GM12878 (cell line): ENCODE results near the gene CELF6.
A peak's percentile ranks its signal among the peaks of the same experiment; 100 is the strongest.

ENCODE experiments used
- BHLHE40 ChIP-seq, 2 experiments: fragments of 450-650 bp in 1 of 2; IDR thresholded peaks; 2 replicates each; pipeline ENCODE4 v1.6.1; 2011 to 2017; ENCODE audit warnings: low read depth in 2 of 2, borderline replicate concordance in 1 of 2, improper control_type of control experiment in 1 of 2, low read length in 1 of 2, mild to moderate bottlenecking in 1 of 2
- CEBPB ChIP-seq, 2 experiments: fragments of 150-350 bp in 1 of 2; IDR thresholded peaks; 2 replicates each; pipeline ENCODE4 v1.6.1; 2012 to 2014; ENCODE audit warnings: low read depth in 2 of 2, low read length in 2 of 2, borderline replicate concordance in 1 of 2, inconsistent platforms in 1 of 2
- EP300 ChIP-seq, 2 experiments: fragments of 150-350 bp in 1 of 2; IDR thresholded peaks; 2 replicates each; pipeline ENCODE4 v1.6.1; 2011 to 2012; ENCODE audit warnings: low read depth in 2 of 2, low read length in 2 of 2, borderline replicate concordance in 1 of 2, improper control_type of control experiment in 1 of 2, inconsistent platforms in 1 of 2; ENCODE audit not compliant: control insufficient read depth in 1 of 2
- EZH2 ChIP-seq: IDR thresholded peaks from 2 replicates; pipeline ENCODE4 v1.6.1; 2012; ENCODE audit warnings: low read depth, mild to moderate bottlenecking, control low read depth, inconsistent platforms, low read length, borderline replicate concordance; ENCODE audit not compliant: control insufficient read depth
- NFYB ChIP-seq: IDR thresholded peaks from 2 replicates; pipeline ENCODE4 v1.6.1; 2011; ENCODE audit warnings: low read depth, mild to moderate bottlenecking, low read length, improper control_type of control experiment, moderate library complexity; ENCODE audit not compliant: insufficient read depth
- POLR2AphosphoS5 ChIP-seq: IDR thresholded peaks from 2 replicates; pipeline ENCODE4 v1.6.1; 2011; ENCODE audit warnings: mild to moderate bottlenecking, low read length, inconsistent platforms
- SREBF1 ChIP-seq: IDR thresholded peaks from 2 replicates; pipeline ENCODE4 v1.6.1; 2012; ENCODE audit warnings: mild to moderate bottlenecking, low read length
- TF ChIP-seq, protein P1 (sequence below), 3 experiments: IDR thresholded peaks in 2 of 3; conservative IDR thresholded peaks in 1 of 3; 2 replicates each; pipeline ENCODE4 v1.5.1; 2011; ENCODE audit warnings: low read depth in 3 of 3, low read length in 3 of 3, mild to moderate bottlenecking in 3 of 3, control low read depth in 2 of 3, moderate library complexity in 2 of 3, inconsistent platforms in 1 of 3, mixed read lengths in 1 of 3; ENCODE audit not compliant: control insufficient read depth in 2 of 3, insufficient read depth in 1 of 3; ENCODE audit errors: extremely low read depth in 1 of 3
- TF ChIP-seq, protein P2 (sequence below): fragments of 450-650 bp; formaldehyde crosslinking; IDR thresholded peaks from 2 replicates; pipeline ENCODE4 v1.5.0; 2022; ENCODE audit warnings: mild to moderate bottlenecking, missing genetic modification characterization

DNA sequence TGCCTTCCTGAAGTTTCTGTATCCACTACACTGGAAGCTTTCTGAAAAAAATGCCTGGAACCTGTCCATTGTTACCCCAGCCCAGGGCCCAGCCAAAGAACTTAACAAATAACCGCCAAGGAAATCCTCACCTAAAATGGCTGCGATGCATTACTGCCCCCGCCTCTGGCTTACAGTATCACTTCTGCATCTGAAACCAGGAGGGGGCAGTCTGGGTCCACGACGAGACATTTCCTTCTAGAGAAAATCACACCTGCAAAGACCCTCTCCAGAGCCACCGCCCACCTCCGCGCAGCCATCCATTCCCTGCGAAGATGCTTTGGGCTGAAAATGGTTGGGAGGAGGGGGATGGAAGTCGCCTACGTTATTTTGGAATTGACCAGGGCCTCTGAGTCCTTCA, 22.4 kb upstream of the CELF6 start:
- no peak for TF ChIP-seq EP300 (IDR thresholded peaks at IDR 0.05; ENCODE audit: borderline replicate concordance in 1 of 2, control insufficient read depth in 1 of 2, low read depth in 2 of 2, low read length in 2 of 2)
- TF ChIP-seq, protein P1, sequence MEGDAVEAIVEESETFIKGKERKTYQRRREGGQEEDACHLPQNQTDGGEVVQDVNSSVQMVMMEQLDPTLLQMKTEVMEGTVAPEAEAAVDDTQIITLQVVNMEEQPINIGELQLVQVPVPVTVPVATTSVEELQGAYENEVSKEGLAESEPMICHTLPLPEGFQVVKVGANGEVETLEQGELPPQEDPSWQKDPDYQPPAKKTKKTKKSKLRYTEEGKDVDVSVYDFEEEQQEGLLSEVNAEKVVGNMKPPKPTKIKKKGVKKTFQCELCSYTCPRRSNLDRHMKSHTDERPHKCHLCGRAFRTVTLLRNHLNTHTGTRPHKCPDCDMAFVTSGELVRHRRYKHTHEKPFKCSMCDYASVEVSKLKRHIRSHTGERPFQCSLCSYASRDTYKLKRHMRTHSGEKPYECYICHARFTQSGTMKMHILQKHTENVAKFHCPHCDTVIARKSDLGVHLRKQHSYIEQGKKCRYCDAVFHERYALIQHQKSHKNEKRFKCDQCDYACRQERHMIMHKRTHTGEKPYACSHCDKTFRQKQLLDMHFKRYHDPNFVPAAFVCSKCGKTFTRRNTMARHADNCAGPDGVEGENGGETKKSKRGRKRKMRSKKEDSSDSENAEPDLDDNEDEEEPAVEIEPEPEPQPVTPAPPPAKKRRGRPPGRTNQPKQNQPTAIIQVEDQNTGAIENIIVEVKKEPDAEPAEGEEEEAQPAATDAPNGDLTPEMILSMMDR (IDR thresholded peaks at IDR 0.05 in 2 of 3, conservative IDR thresholded peaks at IDR 0.05 in 1 of 3; ENCODE audit: control insufficient read depth in 2 of 3, extremely low read depth in 1 of 3, insufficient read depth in 1 of 3, low read depth in 3 of 3, low read length in 3 of 3): peak; percentile 22 to 38 (median 27); a peak in 4 of 6 replicates
- no peak for TF ChIP-seq EZH2
- no peak for TF ChIP-seq SREBF1
- TF ChIP-seq, protein P2, sequence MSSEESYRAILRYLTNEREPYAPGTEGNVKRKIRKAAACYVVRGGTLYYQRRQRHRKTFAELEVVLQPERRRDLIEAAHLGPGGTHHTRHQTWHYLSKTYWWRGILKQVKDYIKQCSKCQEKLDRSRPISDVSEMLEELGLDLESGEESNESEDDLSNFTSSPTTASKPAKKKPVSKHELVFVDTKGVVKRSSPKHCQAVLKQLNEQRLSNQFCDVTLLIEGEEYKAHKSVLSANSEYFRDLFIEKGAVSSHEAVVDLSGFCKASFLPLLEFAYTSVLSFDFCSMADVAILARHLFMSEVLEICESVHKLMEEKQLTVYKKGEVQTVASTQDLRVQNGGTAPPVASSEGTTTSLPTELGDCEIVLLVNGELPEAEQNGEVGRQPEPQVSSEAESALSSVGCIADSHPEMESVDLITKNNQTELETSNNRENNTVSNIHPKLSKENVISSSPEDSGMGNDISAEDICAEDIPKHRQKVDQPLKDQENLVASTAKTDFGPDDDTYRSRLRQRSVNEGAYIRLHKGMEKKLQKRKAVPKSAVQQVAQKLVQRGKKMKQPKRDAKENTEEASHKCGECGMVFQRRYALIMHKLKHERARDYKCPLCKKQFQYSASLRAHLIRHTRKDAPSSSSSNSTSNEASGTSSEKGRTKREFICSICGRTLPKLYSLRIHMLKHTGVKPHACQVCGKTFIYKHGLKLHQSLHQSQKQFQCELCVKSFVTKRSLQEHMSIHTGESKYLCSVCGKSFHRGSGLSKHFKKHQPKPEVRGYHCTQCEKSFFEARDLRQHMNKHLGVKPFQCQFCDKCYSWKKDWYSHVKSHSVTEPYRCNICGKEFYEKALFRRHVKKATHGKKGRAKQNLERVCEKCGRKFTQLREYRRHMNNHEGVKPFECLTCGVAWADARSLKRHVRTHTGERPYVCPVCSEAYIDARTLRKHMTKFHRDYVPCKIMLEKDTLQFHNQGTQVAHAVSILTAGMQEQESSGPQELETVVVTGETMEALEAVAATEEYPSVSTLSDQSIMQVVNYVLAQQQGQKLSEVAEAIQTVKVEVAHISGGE: no peak
- no peak for TF ChIP-seq POLR2AphosphoS5
- TF ChIP-seq NFYB: no peak
- TF ChIP-seq BHLHE40 (IDR thresholded peaks at IDR 0.05; ENCODE audit: borderline replicate concordance in 1 of 2, low read depth in 2 of 2, low read length in 1 of 2): no peak
- no peak for TF ChIP-seq CEBPB (IDR thresholded peaks at IDR 0.05; ENCODE audit: borderline replicate concordance in 1 of 2, low read depth in 2 of 2, low read length in 2 of 2)
